HFF-Myc (cell line): Measurements from ENCODE around the gene SPATA12.

Experiments
- DNase-seq: peaks from one replicate; pipeline ENCODE4 v3.0.0-alpha.2; 2011; ENCODE audit warnings: low read depth; ENCODE audit errors: extremely low read depth
- H3K4me3 ChIP-seq: replicated peaks from 2 replicates; pipeline ENCODE4 v1.5.1; 2011; ENCODE audit warnings: low read depth, mild to moderate bottlenecking, control low read depth, low read length
- TF ChIP-seq, protein P1 (sequence below): IDR thresholded peaks from 2 replicates; pipeline ENCODE4 v1.5.1; 2012; ENCODE audit warnings: mild to moderate bottlenecking, low read depth, low read length, control low read depth; ENCODE audit errors: missing control alignments

SPATA12 gene

DNA sequence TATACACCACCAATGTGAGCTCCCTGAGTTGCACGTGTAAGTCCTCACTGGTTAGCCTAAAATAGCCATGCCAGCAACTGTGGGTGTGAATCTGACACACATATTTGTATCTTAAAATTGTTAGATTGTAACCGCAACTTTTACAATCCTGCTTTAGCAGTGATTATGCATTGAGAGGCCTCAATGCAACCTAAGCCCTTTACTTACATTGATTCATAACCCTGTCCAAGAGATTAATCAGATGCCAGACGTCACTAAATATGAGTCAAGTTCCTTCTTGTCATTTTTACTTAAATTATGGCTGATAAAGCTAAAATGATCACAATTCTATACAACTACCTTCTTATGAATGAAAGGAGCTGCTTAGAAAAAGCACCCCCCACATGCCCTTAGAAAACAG is 57.8 kb downstream of the SPATA12 start:
- H3K4me3 ChIP-seq = no peak overlapping the region
- no peak for DNase-seq
- TF ChIP-seq, protein P1, sequence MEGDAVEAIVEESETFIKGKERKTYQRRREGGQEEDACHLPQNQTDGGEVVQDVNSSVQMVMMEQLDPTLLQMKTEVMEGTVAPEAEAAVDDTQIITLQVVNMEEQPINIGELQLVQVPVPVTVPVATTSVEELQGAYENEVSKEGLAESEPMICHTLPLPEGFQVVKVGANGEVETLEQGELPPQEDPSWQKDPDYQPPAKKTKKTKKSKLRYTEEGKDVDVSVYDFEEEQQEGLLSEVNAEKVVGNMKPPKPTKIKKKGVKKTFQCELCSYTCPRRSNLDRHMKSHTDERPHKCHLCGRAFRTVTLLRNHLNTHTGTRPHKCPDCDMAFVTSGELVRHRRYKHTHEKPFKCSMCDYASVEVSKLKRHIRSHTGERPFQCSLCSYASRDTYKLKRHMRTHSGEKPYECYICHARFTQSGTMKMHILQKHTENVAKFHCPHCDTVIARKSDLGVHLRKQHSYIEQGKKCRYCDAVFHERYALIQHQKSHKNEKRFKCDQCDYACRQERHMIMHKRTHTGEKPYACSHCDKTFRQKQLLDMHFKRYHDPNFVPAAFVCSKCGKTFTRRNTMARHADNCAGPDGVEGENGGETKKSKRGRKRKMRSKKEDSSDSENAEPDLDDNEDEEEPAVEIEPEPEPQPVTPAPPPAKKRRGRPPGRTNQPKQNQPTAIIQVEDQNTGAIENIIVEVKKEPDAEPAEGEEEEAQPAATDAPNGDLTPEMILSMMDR = no peak

DNA sequence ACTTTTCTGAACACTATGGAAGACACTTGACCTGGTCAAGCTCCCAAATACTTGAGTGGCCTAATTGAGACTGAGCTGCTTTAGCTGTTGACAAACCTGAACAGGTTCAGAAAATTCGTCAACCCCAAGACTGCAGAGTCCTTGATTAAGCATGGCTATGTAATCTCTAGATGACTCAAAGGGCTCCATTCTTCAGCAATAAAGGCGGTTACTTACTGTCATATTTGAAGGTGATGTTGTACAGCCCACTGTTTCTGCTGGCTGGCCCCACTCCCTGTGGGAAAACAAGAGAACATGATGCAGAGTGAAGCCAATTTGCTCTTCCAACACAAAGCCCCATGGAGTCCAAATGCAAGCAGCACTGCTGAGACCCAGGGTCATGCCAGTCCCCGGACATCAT is 59.6 kb downstream of the SPATA12 start:
- TF ChIP-seq, protein P1 = no peak
- DNase-seq = no peak

DNA sequence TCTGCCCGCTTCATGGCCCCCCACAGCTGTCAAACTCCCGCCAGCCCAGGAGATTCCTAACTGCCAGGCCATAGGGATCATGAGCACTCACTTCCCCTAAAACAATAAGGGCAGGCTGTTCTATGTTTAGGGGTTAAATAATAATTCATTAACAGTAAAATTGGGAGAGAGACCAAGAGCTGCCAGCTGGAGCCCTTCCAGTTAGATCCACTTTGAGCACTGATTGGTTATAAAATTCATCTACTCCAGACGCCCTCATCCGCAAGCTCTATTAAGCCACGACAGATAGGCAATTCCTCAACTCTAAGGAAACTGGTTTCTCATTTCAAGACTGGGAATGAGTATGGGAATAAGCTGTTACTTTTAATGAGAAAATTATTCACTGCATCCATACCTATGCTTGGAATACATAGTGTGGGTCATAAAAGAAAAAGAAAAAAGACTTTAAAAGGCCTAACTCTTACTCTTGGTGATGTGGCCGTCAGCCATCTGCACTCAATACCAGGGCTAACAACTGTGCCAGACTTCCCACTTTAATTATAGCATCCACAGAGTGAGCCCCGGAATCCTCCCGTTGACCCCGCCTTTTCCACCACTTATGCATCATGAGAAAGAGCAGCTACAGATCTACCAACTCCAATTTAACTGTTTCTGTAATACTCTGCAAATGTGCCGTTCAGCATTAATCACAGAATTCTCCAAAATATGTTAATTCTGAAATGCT is 60.1 kb downstream of the SPATA12 start:
- DNase-seq = no peak
- H3K4me3 ChIP-seq = no peak overlapping the region
- TF ChIP-seq, protein P1 = no peak

More for the DNA sequence above, 59.6 kb downstream of the SPATA12 start:
- H3K4me3 ChIP-seq = no peak overlapping the region
